ENCODE measurements around the gene JPH4. TPM values are rescaled to one million over a fixed set of nuclear protein-coding genes. Genes with fewer than 3 reads are reported as not detected.

Gene JPH4
- total RNA-seq: 5.1 TPM
- long read RNA-seq, transcript JPH4-203 (4 exons, 1,124 nt): major isoform, 8 of 10 reads
- long read RNA-seq, partial matches to known transcripts: 2 of 10 reads
- long read RNA-seq, other reads (novel, unspliced or antisense): 0 of 10 reads

- Histone ChIP-seq H3K9me3 (no peaks in the 10 kb centered on the region), H3K27ac (no peak within 1 kb of the TSS), H3K4me3 (no peak within 1 kb of the TSS), H3K4me1 (peaks cover 15% of the 10 kb centered on the region), H3K36me3 (no peaks in the 10 kb centered on the region), H3K27me3 (ENCODE audit: low read depth) (peaks cover 45% of the 10 kb centered on the region)
- no peak for TF ChIP-seq CTCF (IDR thresholded peaks at IDR 0.05)
- intact Hi-C loops (cut with DNase I): no loop called here
- ATAC-seq: no peak
- no peak for DNase-seq
Observed at GRCh38 chr14:23578560-23579310, at the start of gene JPH4. Gene JPH4 (minus strand): TSS chr14:23578790. CDS start chr14:23577453, 1,337 bp downstream.

- peaks cover 11% of the 10 kb centered on the region for H3K4me1 ChIP-seq
- H3K4me3 ChIP-seq: no peak overlapping the region
- DNase-seq (no peak), ATAC-seq (no peak)
- H3K27ac ChIP-seq: no peak overlapping the region
- TF ChIP-seq CTCF (IDR thresholded peaks at IDR 0.05): no peak
- intact Hi-C loops (cut with DNase I): no loop called here
- no peaks in the 10 kb centered on the region for H3K9me3 ChIP-seq
- H3K27me3 ChIP-seq (ENCODE audit: low read depth): no peaks in the 10 kb centered on the region
- peaks cover 9% of the 10 kb centered on the region for H3K36me3 ChIP-seq
Observed at GRCh38 chr14:23627961-23628360, 49.4 kb upstream of the JPH4 start.

- Histone ChIP-seq H3K9me3 (no peaks in the 10 kb centered on the region), H3K4me1 (peaks cover 6% of the 10 kb centered on the region), H3K27ac (no peak overlapping the region), H3K4me3 (no peak overlapping the region), H3K27me3 (ENCODE audit: low read depth) (no peaks in the 10 kb centered on the region), H3K36me3 (peaks cover 9% of the 10 kb centered on the region)
- TF ChIP-seq CTCF (IDR thresholded peaks at IDR 0.05): no peak
- DNase-seq: no peak
- ATAC-seq: no peak
- intact Hi-C loops (cut with DNase I): no loop called here
Observed at GRCh38 chr14:23626946-23627345, 48.4 kb upstream of the JPH4 start.

GRCh38 chr14:23624830-23625404 lies 46.3 kb upstream of the JPH4 start:
- DNase-seq (no peak), ATAC-seq (no peak)
- intact Hi-C loops (cut with DNase I): no loop called here
- H3K27ac ChIP-seq: no peak overlapping the region
- H3K4me3 ChIP-seq: no peak overlapping the region
- H3K9me3 ChIP-seq: no peaks in the 10 kb centered on the region
- no peaks in the 10 kb centered on the region for H3K4me1 ChIP-seq
- peaks cover 9% of the 10 kb centered on the region for H3K36me3 ChIP-seq
- no peak for TF ChIP-seq CTCF (IDR thresholded peaks at IDR 0.05)
- H3K27me3 ChIP-seq (ENCODE audit: low read depth): no peaks in the 10 kb centered on the region

- DNase-seq (no peak), ATAC-seq (no peak)
- Histone ChIP-seq H3K27ac (no peak overlapping the region), H3K9me3 (no peaks in the 10 kb centered on the region), H3K27me3 (ENCODE audit: low read depth) (no peaks in the 10 kb centered on the region), H3K4me1 (no peaks in the 10 kb centered on the region), H3K36me3 (peaks cover 9% of the 10 kb centered on the region), H3K4me3 (no peak overlapping the region)
- intact Hi-C loops (cut with DNase I): no loop called here
- no peak for TF ChIP-seq CTCF (IDR thresholded peaks at IDR 0.05)
Observed at GRCh38 chr14:23623962-23624361, 45.4 kb upstream of the JPH4 start.
